A673 (cell line): Measurements from ENCODE around the gene ARHGAP15. TPM values are rescaled to one million over a fixed set of nuclear protein-coding genes. Genes with fewer than 3 reads are reported as not detected.

ENCODE experiments used
- BruUV-seq: library from RNA; stranded (reverse); fragments of 400-500 nt; replicated peaks from 2 replicates; lab custom pipeline; 2021; lab: Mats Ljungman, UMichigan
- CTCF ChIA-PET: fragments of 300-600 bp; sonication (Branson Sonifier 250); formaldehyde crosslinking; loops from one replicate; lab custom pipeline; 2022; ENCODE audit warnings: antibody characterized with exemption; lab: Charles Lee
- POLR2A ChIA-PET: fragments of 300-600 bp; sonication (Branson Sonifier 250); formaldehyde crosslinking; loops from one replicate; lab custom pipeline; 2022; ENCODE audit warnings: antibody characterized with exemption; ENCODE audit not compliant: low non-redundant PET; lab: Charles Lee
- DNase-seq: peaks from one replicate; pipeline ENCODE4 v3.0.0-alpha.2; 2015; ENCODE audit warnings: low spot score
- H3K27ac ChIP-seq: fragments of 200-600 bp; sonication (generic); 2 replicates; pipeline ENCODE4 v1.5.1; 2016; ENCODE audit warnings: mixed run types, low read depth, mild to moderate bottlenecking, mixed read lengths, antibody characterized with exemption, low read length; ENCODE audit not compliant: poor library complexity, severe bottlenecking
- H3K27me3 ChIP-seq: fragments of 200-600 bp; sonication (generic); replicated peaks from 2 replicates; pipeline ENCODE4 v1.6.1; 2017; ENCODE audit warnings: mixed run types, low read depth, mild to moderate bottlenecking, mixed read lengths, antibody characterized with exemption, low read length; ENCODE audit not compliant: insufficient read depth, poor library complexity
- H3K36me3 ChIP-seq: fragments of 200-600 bp; sonication (generic); 2 replicates; pipeline ENCODE4 v1.6.1; 2016; ENCODE audit warnings: mixed run types, mild to moderate bottlenecking, mixed read lengths, antibody characterized with exemption, low read length; ENCODE audit not compliant: insufficient read depth, poor library complexity, severe bottlenecking
- H3K4me1 ChIP-seq: fragments of 200-600 bp; sonication (generic); 2 replicates; pipeline ENCODE4 v1.6.1; 2017; ENCODE audit warnings: mixed run types, mild to moderate bottlenecking, mixed read lengths, antibody characterized with exemption, low read length; ENCODE audit not compliant: insufficient read depth, poor library complexity, severe bottlenecking
- H3K4me3 ChIP-seq: fragments of 200-600 bp; sonication (generic); 2 replicates; pipeline ENCODE4 v1.5.1; 2016; ENCODE audit warnings: low read depth, mixed run types, mild to moderate bottlenecking, mixed read lengths, low read length; ENCODE audit not compliant: poor library complexity, severe bottlenecking
- H3K9me3 ChIP-seq: fragments of 200-600 bp; sonication (generic); 2 replicates; pipeline ENCODE4 v1.6.1; 2016; ENCODE audit warnings: mixed run types, low read depth, mild to moderate bottlenecking, mixed read lengths, antibody characterized with exemption, low read length; ENCODE audit not compliant: poor library complexity, severe bottlenecking
- EZH2 ChIP-seq: fragments of 200-600 bp; sonication (generic); IDR thresholded peaks from 2 replicates; pipeline ENCODE4 v1.6.1; 2017; ENCODE audit warnings: borderline replicate concordance, low read depth, mild to moderate bottlenecking, mixed read lengths, antibody characterized with exemption, low read length; ENCODE audit not compliant: poor library complexity, severe bottlenecking
- intact Hi-C: fragments of 100-400 bp; cut with micrococcal nuclease; formaldehyde crosslinking; loops from one replicate; pipeline ENCODE4 v1.10.0; 2022; ENCODE audit not compliant: unreplicated experiment
- total RNA-seq: library from RNA; stranded (reverse); gene quantifications from 2 replicates; pipeline ENCODE4 v1.2.3, GENCODE V29; 2021
- TF ChIP-seq, protein P1 (sequence below): fragments of 300-800, 200-600 bp; sonication (generic); conservative IDR thresholded peaks from 2 replicates; pipeline ENCODE4 v1.5.1; 2017; ENCODE audit warnings: low read depth, mild to moderate bottlenecking, antibody characterized with exemption, low read length, moderate library complexity, mixed read lengths

Gene ARHGAP15
- total RNA-seq, 1 experiment from 2014 or later: not detected

DNA sequence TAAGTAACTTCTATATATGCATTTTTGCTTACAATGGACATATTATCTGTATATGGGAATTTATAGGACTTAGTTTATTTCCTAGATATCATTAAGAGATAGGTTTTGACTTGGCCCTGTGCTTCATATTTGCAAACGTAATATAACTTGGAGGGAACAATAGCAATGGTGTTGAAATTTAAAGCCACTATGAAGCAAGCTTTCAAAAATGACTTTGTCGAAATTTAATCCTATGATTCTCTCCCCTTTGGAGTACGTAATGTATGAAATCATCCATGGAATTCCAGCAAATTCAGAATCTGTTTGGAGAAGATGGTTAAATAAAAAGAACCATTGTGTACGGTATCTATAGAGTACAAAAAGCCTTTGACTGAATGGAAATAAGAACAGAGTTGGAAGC is 486.3 kb downstream of the ARHGAP15 start:
- DNase-seq: no peak
- peaks cover 11% of the 10 kb centered on the region for H3K4me1 ChIP-seq
- no peak overlapping the region for H3K4me3 ChIP-seq
- no peak overlapping the region for H3K27ac ChIP-seq
- intact Hi-C loops: no loop called here
- H3K36me3 ChIP-seq: no peaks in the 10 kb centered on the region
- BruUV-seq: no TSS peak
- ChIA-PET POLR2A (no interaction called here), CTCF (no interaction called here)
- no peaks in the 10 kb centered on the region for H3K9me3 ChIP-seq
- H3K27me3 ChIP-seq: no peaks in the 10 kb centered on the region
- TF ChIP-seq EZH2: no peak
- TF ChIP-seq, protein P1, sequence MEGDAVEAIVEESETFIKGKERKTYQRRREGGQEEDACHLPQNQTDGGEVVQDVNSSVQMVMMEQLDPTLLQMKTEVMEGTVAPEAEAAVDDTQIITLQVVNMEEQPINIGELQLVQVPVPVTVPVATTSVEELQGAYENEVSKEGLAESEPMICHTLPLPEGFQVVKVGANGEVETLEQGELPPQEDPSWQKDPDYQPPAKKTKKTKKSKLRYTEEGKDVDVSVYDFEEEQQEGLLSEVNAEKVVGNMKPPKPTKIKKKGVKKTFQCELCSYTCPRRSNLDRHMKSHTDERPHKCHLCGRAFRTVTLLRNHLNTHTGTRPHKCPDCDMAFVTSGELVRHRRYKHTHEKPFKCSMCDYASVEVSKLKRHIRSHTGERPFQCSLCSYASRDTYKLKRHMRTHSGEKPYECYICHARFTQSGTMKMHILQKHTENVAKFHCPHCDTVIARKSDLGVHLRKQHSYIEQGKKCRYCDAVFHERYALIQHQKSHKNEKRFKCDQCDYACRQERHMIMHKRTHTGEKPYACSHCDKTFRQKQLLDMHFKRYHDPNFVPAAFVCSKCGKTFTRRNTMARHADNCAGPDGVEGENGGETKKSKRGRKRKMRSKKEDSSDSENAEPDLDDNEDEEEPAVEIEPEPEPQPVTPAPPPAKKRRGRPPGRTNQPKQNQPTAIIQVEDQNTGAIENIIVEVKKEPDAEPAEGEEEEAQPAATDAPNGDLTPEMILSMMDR: no peak

DNA sequence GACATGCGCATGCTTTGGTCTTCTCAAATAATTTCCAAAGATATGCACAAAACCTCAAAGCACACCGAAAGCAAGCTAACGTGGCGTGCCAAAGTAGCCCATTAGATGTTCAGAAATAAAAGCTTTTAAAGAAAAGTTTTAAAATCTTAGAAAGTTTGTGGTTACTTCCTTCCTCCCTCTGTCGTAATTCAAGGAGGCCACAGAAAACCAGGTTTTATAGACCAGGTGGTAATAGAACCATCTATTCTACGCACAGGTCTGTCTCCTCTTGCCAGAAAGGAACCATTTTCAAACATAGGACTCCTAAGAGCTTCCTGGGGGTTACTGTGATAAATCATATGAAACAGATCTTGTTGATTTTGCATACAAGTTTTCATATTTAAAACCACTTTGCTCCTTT is 487.2 kb downstream of the ARHGAP15 start:
- ChIA-PET POLR2A (no interaction called here), CTCF (no interaction called here)
- Histone ChIP-seq H3K36me3 (no peaks in the 10 kb centered on the region), H3K4me1 (peaks cover 11% of the 10 kb centered on the region), H3K9me3 (no peaks in the 10 kb centered on the region), H3K27me3 (no peaks in the 10 kb centered on the region), H3K4me3 (no peak overlapping the region), H3K27ac (no peak overlapping the region)
- no peak for DNase-seq
- TF ChIP-seq EZH2: no peak
- TF ChIP-seq, protein P1: no peak
- intact Hi-C loops: no loop called here
- no TSS peak for BruUV-seq

DNA sequence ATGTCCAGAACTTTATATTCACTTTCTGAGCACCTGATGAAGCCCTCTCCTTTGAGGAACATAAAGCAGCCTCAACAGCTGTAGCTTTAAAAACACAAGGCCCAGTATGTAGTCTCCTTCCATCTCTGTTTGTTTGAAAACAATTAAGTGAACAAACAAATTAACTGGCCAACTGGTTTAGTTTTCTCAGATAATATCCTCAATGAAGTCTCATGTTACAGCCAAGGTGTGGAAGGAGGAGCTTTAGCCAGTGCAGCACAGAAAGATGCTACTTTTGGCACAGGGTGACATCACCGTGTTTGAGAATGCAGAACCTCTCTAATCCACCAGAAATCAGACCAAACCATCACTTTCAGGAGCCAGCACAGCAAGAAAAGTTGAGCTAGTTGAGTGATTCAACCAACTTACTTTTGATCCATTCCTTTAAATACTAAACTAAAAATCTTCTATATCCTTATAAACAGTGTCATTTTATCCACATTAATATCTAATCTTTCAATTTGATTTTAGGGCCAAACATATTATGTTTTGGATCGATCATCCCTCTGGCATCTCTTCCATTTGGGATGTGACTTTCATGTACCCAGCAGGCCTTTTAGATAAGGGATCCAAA is 488.7 kb downstream of the ARHGAP15 start:
- BruUV-seq: no TSS peak
- intact Hi-C loops: no loop called here
- Histone ChIP-seq H3K9me3 (no peaks in the 10 kb centered on the region), H3K36me3 (no peaks in the 10 kb centered on the region), H3K4me3 (no peak overlapping the region), H3K27me3 (no peaks in the 10 kb centered on the region), H3K27ac (no peak overlapping the region), H3K4me1 (peaks cover 11% of the 10 kb centered on the region)
- POLR2A ChIA-PET: no interaction called here
- no peak for DNase-seq
- CTCF ChIA-PET: no interaction called here
- no peak for TF ChIP-seq EZH2
- TF ChIP-seq, protein P1: no peak
